WTC11 (cell line): ENCODE data around the gene PTPRN2. TPM values are rescaled to one million over a fixed set of nuclear protein-coding genes. Genes with fewer than 3 reads are reported as not detected.

Experiments used
- ATAC-seq: fragments of 200-7000 bp; cut with Tn5 transposase; 2 replicates; pipeline ENCODE4 v1.10.0; 2021; ENCODE audit warnings: mild to moderate bottlenecking, moderate library complexity
- CTCF ChIA-PET: fragments of 300-600 bp; sonication (Branson Sonifier 250); formaldehyde crosslinking; loops from one replicate; lab custom pipeline; 2021; ENCODE audit warnings: antibody characterized with exemption; lab: Charles Lee
- POLR2A ChIA-PET: fragments of 350-600 bp; sonication (Branson Sonifier 250); formaldehyde crosslinking; loops from one replicate; lab custom pipeline; 2021; ENCODE audit warnings: antibody characterized with exemption; lab: Charles Lee
- DNase-seq: peaks from one replicate; pipeline ENCODE4 v3.0.0; 2021; ENCODE audit warnings: low spot score
- H3K27ac Mint-ChIP-seq: 2 replicates; pipeline ENCODE4 v1.8.0; 2021; ENCODE audit warnings: mixed read lengths
- H3K27me3 Mint-ChIP-seq: 2 replicates; pipeline ENCODE4 v1.8.0; 2021; ENCODE audit warnings: low read depth, mild to moderate bottlenecking, moderate library complexity, mixed read lengths
- H3K36me3 Mint-ChIP-seq: 2 replicates; pipeline ENCODE4 v1.8.0; 2021; ENCODE audit warnings: mixed read lengths
- H3K4me1 Mint-ChIP-seq: 2 replicates; pipeline ENCODE4 v1.8.0; 2022; ENCODE audit warnings: mixed read lengths
- H3K4me3 Mint-ChIP-seq: 2 replicates; pipeline ENCODE4 v1.8.0; 2021; ENCODE audit warnings: mild to moderate bottlenecking, moderate library complexity, mixed read lengths
- H3K9me3 Mint-ChIP-seq: 2 replicates; pipeline ENCODE4 v1.8.0; 2021; ENCODE audit warnings: mixed read lengths
- JAZF1 ChIP-seq: fragments of 250-450 bp; sonication (Bioruptor Pico); IDR thresholded peaks from 2 replicates; pipeline ENCODE4 v1.9.0; 2021; ENCODE audit warnings: moderate library complexity, mild to moderate bottlenecking, inconsistent platforms
- NR2C2 ChIP-seq: sonication (generic); formaldehyde crosslinking; IDR thresholded peaks from 2 replicates; pipeline ENCODE4 v1.8.0; 2022; ENCODE audit warnings: mild to moderate bottlenecking, missing genetic modification reagents
- OVOL2 ChIP-seq: fragments of 250-450 bp; sonication (Bioruptor Pico); IDR thresholded peaks from 2 replicates; pipeline ENCODE4 v1.9.0; 2021; ENCODE audit warnings: mild to moderate bottlenecking, borderline replicate concordance
- SOX15 ChIP-seq: fragments of 250-450 bp; sonication (Bioruptor Pico); IDR thresholded peaks from 2 replicates; pipeline ENCODE4 v1.9.0; 2021; ENCODE audit warnings: mild to moderate bottlenecking
- TCF7 ChIP-seq: sonication (generic); formaldehyde crosslinking; IDR thresholded peaks from 2 replicates; pipeline ENCODE4 v1.8.0; 2022; ENCODE audit warnings: mild to moderate bottlenecking, low read depth, missing genetic modification reagents, moderate library complexity
- TEAD4 ChIP-seq: sonication (generic); formaldehyde crosslinking; IDR thresholded peaks from 2 replicates; pipeline ENCODE4 v1.8.0; 2022; ENCODE audit warnings: mild to moderate bottlenecking, missing genetic modification reagents
- TP53 ChIP-seq: sonication (generic); formaldehyde crosslinking; IDR thresholded peaks from 2 replicates; pipeline ENCODE4 v1.8.1; 2023; ENCODE audit warnings: mild to moderate bottlenecking, missing genetic modification reagents
- ZNF138 ChIP-seq: sonication (generic); formaldehyde crosslinking; conservative IDR thresholded peaks from 2 replicates; pipeline ENCODE4 v1.8.1; 2022; ENCODE audit warnings: mild to moderate bottlenecking, moderate library complexity, missing genetic modification reagents
- ZNF263 ChIP-seq: sonication (generic); formaldehyde crosslinking; IDR thresholded peaks from 2 replicates; pipeline ENCODE4 v1.8.1; 2022; ENCODE audit warnings: low read depth, mild to moderate bottlenecking, moderate library complexity, missing genetic modification reagents
- ZNF317 ChIP-seq: sonication (generic); formaldehyde crosslinking; IDR thresholded peaks from 2 replicates; pipeline ENCODE4 v1.8.1; 2023; ENCODE audit warnings: low read depth, mild to moderate bottlenecking, moderate library complexity, missing genetic modification reagents, borderline replicate concordance
- total RNA-seq: library from RNA; stranded (reverse); gene quantifications from 3 replicates; pipeline ENCODE4 v1.2.3, GENCODE V29; 2021
- TF ChIP-seq, protein P1 (sequence below): sonication (generic); formaldehyde crosslinking; IDR thresholded peaks from 2 replicates; pipeline ENCODE4 v1.8.1; 2022; ENCODE audit warnings: mild to moderate bottlenecking, missing genetic modification reagents, moderate library complexity, borderline replicate concordance
- TF ChIP-seq, protein P2 (sequence below): sonication (generic); formaldehyde crosslinking; IDR thresholded peaks from 2 replicates; pipeline ENCODE4 v1.8.0; 2022; ENCODE audit warnings: missing genetic modification reagents
- TF ChIP-seq, protein P3 (sequence below): fragments of 250-450 bp; sonication (Bioruptor Pico); IDR thresholded peaks from 2 replicates; pipeline ENCODE4 v2.1.2; 2022; ENCODE audit warnings: mild to moderate bottlenecking, moderate library complexity
- TF ChIP-seq, protein P4 (sequence below): sonication (generic); formaldehyde crosslinking; IDR thresholded peaks from 2 replicates; pipeline ENCODE4 v1.8.1; 2022; ENCODE audit warnings: missing genetic modification reagents, borderline replicate concordance
- TF ChIP-seq, protein P5 (sequence below): fragments of 250-450 bp; sonication (Bioruptor Pico); IDR thresholded peaks from 2 replicates; pipeline ENCODE4 v1.9.0; 2021; ENCODE audit warnings: mild to moderate bottlenecking, borderline replicate concordance
- TF ChIP-seq, protein P6 (sequence below): sonication (generic); formaldehyde crosslinking; IDR thresholded peaks from 2 replicates; pipeline ENCODE4 v1.8.1; 2023; ENCODE audit warnings: mild to moderate bottlenecking, moderate library complexity, missing genetic modification reagents
- TF ChIP-seq, protein P7 (sequence below): sonication (generic); formaldehyde crosslinking; IDR thresholded peaks from 2 replicates; pipeline ENCODE4 v1.8.1; 2023; ENCODE audit warnings: mild to moderate bottlenecking, missing genetic modification reagents, borderline replicate concordance

Gene PTPRN2
- total RNA-seq, 1 experiment from 2014 or later, result 4.7 TPM

DNA sequence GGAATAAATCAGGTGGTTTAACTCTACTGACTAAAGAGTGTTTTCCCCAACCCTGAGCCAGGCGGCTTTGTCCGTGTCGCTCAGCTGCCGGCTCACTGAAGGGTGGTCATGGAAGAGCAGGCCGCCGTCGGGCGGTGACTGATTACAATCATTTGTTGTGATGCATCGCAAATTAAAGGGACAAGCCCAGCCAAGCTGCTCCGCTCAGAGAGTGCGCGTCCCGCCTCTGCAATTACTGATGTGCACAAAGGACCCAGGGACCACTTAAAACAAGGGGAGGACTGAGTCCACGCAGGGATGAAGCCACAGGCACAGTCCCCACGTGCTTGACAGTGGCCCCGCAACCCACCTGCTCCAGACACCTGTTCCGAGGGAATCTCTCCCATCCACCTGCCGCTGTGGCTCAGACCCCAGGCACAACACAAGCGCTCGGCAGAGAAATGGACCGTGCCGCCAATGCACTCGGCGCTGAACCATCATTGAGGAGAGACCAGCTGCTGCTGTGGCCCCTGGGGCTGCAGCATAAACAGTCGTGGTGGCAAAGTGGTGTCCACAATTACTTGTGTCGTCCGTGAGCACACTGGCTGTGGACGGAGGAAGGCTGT is 526.5 kb downstream of the PTPRN2 start:
- ChIA-PET POLR2A (no interaction called here), CTCF (no interaction called here)
- H3K9me3 Mint-ChIP-seq, result peaks cover 24% of the 10 kb centered on the region
- H3K4me3 Mint-ChIP-seq, result no peak overlapping the region
- H3K27ac Mint-ChIP-seq, result no peak overlapping the region
- ATAC-seq, result no peak
- no peak for DNase-seq
- H3K27me3 Mint-ChIP-seq, result peaks cover 12% of the 10 kb centered on the region
- no peaks in the 10 kb centered on the region for H3K4me1 Mint-ChIP-seq
- H3K36me3 Mint-ChIP-seq, result peaks cover 21% of the 10 kb centered on the region
- TF ChIP-seq OVOL2 (CRISPR knock-in tag), result no peak
- TF ChIP-seq JAZF1 (CRISPR knock-in tag), result no peak
- TF ChIP-seq SOX15, result no peak
- TF ChIP-seq, protein P1, sequence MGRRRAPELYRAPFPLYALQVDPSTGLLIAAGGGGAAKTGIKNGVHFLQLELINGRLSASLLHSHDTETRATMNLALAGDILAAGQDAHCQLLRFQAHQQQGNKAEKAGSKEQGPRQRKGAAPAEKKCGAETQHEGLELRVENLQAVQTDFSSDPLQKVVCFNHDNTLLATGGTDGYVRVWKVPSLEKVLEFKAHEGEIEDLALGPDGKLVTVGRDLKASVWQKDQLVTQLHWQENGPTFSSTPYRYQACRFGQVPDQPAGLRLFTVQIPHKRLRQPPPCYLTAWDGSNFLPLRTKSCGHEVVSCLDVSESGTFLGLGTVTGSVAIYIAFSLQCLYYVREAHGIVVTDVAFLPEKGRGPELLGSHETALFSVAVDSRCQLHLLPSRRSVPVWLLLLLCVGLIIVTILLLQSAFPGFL, result no peak
- no peak for TF ChIP-seq ZNF263 (CRISPR knock-in tag)
- TF ChIP-seq ZNF317 (CRISPR knock-in tag), result no peak
- TF ChIP-seq, protein P2, sequence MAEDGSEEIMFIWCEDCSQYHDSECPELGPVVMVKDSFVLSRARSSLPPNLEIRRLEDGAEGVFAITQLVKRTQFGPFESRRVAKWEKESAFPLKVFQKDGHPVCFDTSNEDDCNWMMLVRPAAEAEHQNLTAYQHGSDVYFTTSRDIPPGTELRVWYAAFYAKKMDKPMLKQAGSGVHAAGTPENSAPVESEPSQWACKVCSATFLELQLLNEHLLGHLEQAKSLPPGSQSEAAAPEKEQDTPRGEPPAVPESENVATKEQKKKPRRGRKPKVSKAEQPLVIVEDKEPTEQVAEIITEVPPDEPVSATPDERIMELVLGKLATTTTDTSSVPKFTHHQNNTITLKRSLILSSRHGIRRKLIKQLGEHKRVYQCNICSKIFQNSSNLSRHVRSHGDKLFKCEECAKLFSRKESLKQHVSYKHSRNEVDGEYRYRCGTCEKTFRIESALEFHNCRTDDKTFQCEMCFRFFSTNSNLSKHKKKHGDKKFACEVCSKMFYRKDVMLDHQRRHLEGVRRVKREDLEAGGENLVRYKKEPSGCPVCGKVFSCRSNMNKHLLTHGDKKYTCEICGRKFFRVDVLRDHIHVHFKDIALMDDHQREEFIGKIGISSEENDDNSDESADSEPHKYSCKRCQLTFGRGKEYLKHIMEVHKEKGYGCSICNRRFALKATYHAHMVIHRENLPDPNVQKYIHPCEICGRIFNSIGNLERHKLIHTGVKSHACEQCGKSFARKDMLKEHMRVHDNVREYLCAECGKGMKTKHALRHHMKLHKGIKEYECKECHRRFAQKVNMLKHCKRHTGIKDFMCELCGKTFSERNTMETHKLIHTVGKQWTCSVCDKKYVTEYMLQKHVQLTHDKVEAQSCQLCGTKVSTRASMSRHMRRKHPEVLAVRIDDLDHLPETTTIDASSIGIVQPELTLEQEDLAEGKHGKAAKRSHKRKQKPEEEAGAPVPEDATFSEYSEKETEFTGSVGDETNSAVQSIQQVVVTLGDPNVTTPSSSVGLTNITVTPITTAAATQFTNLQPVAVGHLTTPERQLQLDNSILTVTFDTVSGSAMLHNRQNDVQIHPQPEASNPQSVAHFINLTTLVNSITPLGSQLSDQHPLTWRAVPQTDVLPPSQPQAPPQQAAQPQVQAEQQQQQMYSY (CRISPR knock-in tag), result no peak
- TF ChIP-seq ZNF138 (CRISPR knock-in tag), result no peak
- TF ChIP-seq NR2C2, result no peak
- TF ChIP-seq, protein P3, sequence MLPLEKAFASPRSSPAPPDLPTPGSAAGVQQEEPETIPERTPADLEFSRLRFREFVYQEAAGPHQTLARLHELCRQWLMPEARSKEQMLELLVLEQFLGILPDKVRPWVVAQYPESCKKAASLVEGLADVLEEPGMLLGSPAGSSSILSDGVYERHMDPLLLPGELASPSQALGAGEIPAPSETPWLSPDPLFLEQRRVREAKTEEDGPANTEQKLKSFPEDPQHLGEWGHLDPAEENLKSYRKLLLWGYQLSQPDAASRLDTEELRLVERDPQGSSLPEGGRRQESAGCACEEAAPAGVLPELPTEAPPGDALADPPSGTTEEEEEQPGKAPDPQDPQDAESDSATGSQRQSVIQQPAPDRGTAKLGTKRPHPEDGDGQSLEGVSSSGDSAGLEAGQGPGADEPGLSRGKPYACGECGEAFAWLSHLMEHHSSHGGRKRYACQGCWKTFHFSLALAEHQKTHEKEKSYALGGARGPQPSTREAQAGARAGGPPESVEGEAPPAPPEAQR (CRISPR knock-in tag), result no peak
- TF ChIP-seq TP53 (CRISPR knock-in tag), result no peak
- TF ChIP-seq, protein P4, sequence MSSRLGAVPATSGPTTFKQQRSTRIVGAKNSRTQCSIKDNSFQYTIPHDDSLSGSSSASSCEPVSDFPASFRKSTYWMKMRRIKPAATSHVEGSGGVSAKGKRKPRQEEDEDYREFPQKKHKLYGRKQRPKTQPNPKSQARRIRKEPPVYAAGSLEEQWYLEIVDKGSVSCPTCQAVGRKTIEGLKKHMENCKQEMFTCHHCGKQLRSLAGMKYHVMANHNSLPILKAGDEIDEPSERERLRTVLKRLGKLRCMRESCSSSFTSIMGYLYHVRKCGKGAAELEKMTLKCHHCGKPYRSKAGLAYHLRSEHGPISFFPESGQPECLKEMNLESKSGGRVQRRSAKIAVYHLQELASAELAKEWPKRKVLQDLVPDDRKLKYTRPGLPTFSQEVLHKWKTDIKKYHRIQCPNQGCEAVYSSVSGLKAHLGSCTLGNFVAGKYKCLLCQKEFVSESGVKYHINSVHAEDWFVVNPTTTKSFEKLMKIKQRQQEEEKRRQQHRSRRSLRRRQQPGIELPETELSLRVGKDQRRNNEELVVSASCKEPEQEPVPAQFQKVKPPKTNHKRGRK (CRISPR knock-in tag), result no peak
- TF ChIP-seq, protein P5, sequence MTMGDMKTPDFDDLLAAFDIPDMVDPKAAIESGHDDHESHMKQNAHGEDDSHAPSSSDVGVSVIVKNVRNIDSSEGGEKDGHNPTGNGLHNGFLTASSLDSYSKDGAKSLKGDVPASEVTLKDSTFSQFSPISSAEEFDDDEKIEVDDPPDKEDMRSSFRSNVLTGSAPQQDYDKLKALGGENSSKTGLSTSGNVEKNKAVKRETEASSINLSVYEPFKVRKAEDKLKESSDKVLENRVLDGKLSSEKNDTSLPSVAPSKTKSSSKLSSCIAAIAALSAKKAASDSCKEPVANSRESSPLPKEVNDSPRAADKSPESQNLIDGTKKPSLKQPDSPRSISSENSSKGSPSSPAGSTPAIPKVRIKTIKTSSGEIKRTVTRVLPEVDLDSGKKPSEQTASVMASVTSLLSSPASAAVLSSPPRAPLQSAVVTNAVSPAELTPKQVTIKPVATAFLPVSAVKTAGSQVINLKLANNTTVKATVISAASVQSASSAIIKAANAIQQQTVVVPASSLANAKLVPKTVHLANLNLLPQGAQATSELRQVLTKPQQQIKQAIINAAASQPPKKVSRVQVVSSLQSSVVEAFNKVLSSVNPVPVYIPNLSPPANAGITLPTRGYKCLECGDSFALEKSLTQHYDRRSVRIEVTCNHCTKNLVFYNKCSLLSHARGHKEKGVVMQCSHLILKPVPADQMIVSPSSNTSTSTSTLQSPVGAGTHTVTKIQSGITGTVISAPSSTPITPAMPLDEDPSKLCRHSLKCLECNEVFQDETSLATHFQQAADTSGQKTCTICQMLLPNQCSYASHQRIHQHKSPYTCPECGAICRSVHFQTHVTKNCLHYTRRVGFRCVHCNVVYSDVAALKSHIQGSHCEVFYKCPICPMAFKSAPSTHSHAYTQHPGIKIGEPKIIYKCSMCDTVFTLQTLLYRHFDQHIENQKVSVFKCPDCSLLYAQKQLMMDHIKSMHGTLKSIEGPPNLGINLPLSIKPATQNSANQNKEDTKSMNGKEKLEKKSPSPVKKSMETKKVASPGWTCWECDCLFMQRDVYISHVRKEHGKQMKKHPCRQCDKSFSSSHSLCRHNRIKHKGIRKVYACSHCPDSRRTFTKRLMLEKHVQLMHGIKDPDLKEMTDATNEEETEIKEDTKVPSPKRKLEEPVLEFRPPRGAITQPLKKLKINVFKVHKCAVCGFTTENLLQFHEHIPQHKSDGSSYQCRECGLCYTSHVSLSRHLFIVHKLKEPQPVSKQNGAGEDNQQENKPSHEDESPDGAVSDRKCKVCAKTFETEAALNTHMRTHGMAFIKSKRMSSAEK (CRISPR knock-in tag), result no peak
- no peak for TF ChIP-seq TEAD4 (CRISPR knock-in tag)
- TF ChIP-seq, protein P6, sequence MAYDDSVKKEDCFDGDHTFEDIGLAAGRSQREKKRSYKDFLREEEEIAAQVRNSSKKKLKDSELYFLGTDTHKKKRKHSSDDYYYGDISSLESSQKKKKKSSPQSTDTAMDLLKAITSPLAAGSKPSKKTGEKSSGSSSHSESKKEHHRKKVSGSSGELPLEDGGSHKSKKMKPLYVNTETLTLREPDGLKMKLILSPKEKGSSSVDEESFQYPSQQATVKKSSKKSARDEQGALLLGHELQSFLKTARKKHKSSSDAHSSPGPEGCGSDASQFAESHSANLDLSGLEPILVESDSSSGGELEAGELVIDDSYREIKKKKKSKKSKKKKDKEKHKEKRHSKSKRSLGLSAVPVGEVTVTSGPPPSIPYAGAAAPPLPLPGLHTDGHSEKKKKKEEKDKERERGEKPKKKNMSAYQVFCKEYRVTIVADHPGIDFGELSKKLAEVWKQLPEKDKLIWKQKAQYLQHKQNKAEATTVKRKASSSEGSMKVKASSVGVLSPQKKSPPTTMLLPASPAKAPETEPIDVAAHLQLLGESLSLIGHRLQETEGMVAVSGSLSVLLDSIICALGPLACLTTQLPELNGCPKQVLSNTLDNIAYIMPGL (CRISPR knock-in tag), result no peak
- TF ChIP-seq TCF7 (CRISPR knock-in tag), result no peak
- TF ChIP-seq, protein P7, sequence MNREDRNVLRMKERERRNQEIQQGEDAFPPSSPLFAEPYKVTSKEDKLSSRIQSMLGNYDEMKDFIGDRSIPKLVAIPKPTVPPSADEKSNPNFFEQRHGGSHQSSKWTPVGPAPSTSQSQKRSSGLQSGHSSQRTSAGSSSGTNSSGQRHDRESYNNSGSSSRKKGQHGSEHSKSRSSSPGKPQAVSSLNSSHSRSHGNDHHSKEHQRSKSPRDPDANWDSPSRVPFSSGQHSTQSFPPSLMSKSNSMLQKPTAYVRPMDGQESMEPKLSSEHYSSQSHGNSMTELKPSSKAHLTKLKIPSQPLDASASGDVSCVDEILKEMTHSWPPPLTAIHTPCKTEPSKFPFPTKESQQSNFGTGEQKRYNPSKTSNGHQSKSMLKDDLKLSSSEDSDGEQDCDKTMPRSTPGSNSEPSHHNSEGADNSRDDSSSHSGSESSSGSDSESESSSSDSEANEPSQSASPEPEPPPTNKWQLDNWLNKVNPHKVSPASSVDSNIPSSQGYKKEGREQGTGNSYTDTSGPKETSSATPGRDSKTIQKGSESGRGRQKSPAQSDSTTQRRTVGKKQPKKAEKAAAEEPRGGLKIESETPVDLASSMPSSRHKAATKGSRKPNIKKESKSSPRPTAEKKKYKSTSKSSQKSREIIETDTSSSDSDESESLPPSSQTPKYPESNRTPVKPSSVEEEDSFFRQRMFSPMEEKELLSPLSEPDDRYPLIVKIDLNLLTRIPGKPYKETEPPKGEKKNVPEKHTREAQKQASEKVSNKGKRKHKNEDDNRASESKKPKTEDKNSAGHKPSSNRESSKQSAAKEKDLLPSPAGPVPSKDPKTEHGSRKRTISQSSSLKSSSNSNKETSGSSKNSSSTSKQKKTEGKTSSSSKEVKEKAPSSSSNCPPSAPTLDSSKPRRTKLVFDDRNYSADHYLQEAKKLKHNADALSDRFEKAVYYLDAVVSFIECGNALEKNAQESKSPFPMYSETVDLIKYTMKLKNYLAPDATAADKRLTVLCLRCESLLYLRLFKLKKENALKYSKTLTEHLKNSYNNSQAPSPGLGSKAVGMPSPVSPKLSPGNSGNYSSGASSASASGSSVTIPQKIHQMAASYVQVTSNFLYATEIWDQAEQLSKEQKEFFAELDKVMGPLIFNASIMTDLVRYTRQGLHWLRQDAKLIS (CRISPR knock-in tag), result no peak
